Spleen (tissue), 11 donors: Measurements from ENCODE around the gene JOSD2. TPM values are rescaled to one million over a fixed set of nuclear protein-coding genes. Genes with fewer than 3 reads are reported as not detected.

ENCODE experiments used
- DNase-seq: peaks from one replicate; pipeline ENCODE4 v3.0.0-alpha.2; 2020
- H3K27ac ChIP-seq, 8 donors: fragments of 200-600 bp; sonication (generic) in 7 of 8; 1 replicate in 4 of 8; 2 replicates in 4 of 8; pipeline versions ENCODE4 v1.5.0 to v1.8.0; 2016 to 2021; ENCODE audit warnings: inconsistent platforms in 4 of 8, mild to moderate bottlenecking in 4 of 8, moderate library complexity in 1 of 8
- H3K27me3 ChIP-seq, 7 donors: fragments of 200-600 bp; sonication (generic) in 6 of 7; replicated peaks in 1 of 7; 1 replicate in 4 of 7; 2 replicates in 3 of 7; pipeline versions ENCODE4 v1.5.0 to v1.8.0; 2016 to 2021; ENCODE audit warnings: inconsistent platforms in 3 of 7, mild to moderate bottlenecking in 1 of 7
- H3K36me3 ChIP-seq, 6 donors: fragments of 200-600 bp; sonication (generic) in 5 of 6; 1 replicate in 4 of 6; 2 replicates in 2 of 6; pipeline versions ENCODE4 v1.5.0 to v1.8.0; 2016 to 2021; ENCODE audit warnings: inconsistent platforms in 2 of 6
- H3K4me1 ChIP-seq, 6 donors: fragments of 200-600 bp; sonication (generic) in 5 of 6; 1 replicate in 3 of 6; 2 replicates in 3 of 6; pipeline versions ENCODE4 v1.5.0 to v1.8.0; 2016 to 2021; ENCODE audit warnings: inconsistent platforms in 3 of 6
- H3K4me3 ChIP-seq, 8 donors: fragments of 200-600 bp; sonication (generic) in 7 of 8; 1 replicate in 4 of 8; 2 replicates in 4 of 8; pipeline versions ENCODE4 v1.5.0 to v1.8.0; 2016 to 2021; ENCODE audit warnings: inconsistent platforms in 4 of 8, mild to moderate bottlenecking in 4 of 8, moderate library complexity in 2 of 8
- H3K9me3 ChIP-seq, 8 donors: fragments of 200-600 bp; sonication (generic) in 7 of 8; 1 replicate in 4 of 8; 2 replicates in 4 of 8; pipeline versions ENCODE4 v1.5.0 to v1.8.0; 2016 to 2021; ENCODE audit warnings: inconsistent platforms in 4 of 8
- POLR2A ChIP-seq, 3 donors: fragments of 450-650 bp; IDR thresholded peaks; one replicate each; pipeline ENCODE4 v1.5.1; 2017; ENCODE audit warnings: antibody characterized with exemption in 3 of 3, mild to moderate bottlenecking in 1 of 3
- POLR2AphosphoS5 ChIP-seq, 3 donors: sonication (generic); formaldehyde crosslinking; IDR thresholded peaks; one replicate each; pipeline ENCODE4 v1.5.1; 2017; ENCODE audit warnings: antibody characterized with exemption in 3 of 3
- WGBS, 5 donors: extraction: QIAGEN DNeasy Blood & Tissue Kit in 3 of 5; methylation state at CpG; one replicate each; pipeline versions ENCODE4 v1.1.5 to v1.1.7; 2013 to 2018; 5-methylcytosine and 5-hydroxymethylcytosine counted together
- intact Hi-C: fragments of 100-400 bp; cut with DNase I; formaldehyde crosslinking; loops from one replicate; pipeline ENCODE4 v1.15.0; 2023; ENCODE audit warnings: low total_unique reads
- polyA plus RNA-seq, 3 donors: library from polyadenylated mRNA; stranded (reverse); fragments of 200-250 nt; gene quantifications; one replicate each; pipeline ENCODE4 v1.2.1, GENCODE V29; 2013
- total RNA-seq, 7 donors: library from RNA; depleted of rRNA in 3 of 7; stranded (reverse); fragments of >200 nt in 3 of 7; fragmentation: NEBNext Ultra II Directional in 4 of 7; extraction: Animal tissue kit (Norgen Biotek cat#: 25700) in 4 of 7; gene quantifications; one replicate each; pipeline versions ENCODE4 v1.1.0 to v1.2.1, GENCODE V29; 2016 to 2021
- TF ChIP-seq, protein P1 (sequence below), 11 experiments: fragments of 200-600 bp in 7 of 11; fragments of 450-650 bp in 4 of 11; sonication (generic) in 4 of 11; IDR thresholded peaks in 8 of 11; conservative IDR thresholded peaks in 3 of 11; 1 replicate in 7 of 11; 2 replicates in 4 of 11; pipeline versions ENCODE4 v1.4.0 to v1.8.0; 2016 to 2021; ENCODE audit warnings: antibody characterized with exemption in 11 of 11, inconsistent platforms in 4 of 11, mild to moderate bottlenecking in 1 of 11
- donor health status: healthy with polysubstance abuse.
- donor health status: DM: no; HTN: no; CAD: no; lungs with moderate emphysema.
- donor health status: DM: no; HTN: no; CAD: no.
- donor health status: Bipolar disorder and iron deficiency.
- donor health status: healthy.
- donor health status: DM: no; HTN: no; CAD: no.
- donor health status: DM: yes; HTN: yes; CAD: no.

The JOSD2 gene
- total and polyA plus RNA-seq, 10 donors: 21.4 to 54.3 (median 30.7) TPM

DNA sequence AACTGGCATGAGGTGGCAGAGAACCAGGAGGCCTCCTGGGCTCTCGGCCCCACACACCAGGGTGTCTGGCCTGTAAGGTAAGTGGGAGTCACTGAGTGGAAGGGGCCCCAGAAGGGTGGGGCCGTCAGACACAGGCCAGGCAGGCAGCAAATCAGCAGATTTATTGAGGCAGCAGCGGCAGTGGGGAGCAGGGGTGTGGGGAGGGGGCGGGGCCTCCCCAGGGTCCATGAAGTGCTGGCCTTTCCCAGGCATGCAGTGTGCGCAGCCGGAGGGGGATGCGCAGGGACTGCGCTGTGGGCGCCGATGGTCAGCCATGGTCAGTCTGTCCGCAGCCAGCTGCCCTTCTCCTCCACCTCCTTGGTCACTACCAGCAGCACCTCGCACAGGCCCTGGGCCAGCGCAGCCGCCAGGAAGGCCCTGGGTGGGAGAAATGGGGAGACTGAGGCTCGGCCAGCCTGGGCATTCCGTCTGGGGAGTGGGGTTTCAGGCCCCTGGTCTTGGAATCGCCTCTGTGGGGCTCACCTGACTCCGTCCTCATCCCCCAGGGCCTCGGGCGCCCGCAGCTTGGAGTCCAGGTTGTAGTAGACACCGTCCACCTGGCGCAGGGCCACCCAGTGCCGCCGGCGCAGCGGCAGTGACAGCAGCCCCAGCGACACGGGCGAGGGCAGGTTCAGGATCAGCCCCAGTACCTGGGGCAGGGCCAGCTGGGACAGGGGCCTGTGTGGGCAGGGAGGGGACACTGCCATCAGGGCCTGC lies 5.0 kb downstream of the JOSD2 start:
- no peaks in the 10 kb centered on the region for H3K9me3 ChIP-seq
- peaks cover 0 to 12% (median 10%) of the 10 kb centered on the region in 6 donors for H3K4me1 ChIP-seq
- peak in 2 of 3 donors; percentile 20 to 31 for TF ChIP-seq POLR2AphosphoS5 (IDR thresholded peaks at IDR 0.05)
- TF ChIP-seq, protein P1, sequence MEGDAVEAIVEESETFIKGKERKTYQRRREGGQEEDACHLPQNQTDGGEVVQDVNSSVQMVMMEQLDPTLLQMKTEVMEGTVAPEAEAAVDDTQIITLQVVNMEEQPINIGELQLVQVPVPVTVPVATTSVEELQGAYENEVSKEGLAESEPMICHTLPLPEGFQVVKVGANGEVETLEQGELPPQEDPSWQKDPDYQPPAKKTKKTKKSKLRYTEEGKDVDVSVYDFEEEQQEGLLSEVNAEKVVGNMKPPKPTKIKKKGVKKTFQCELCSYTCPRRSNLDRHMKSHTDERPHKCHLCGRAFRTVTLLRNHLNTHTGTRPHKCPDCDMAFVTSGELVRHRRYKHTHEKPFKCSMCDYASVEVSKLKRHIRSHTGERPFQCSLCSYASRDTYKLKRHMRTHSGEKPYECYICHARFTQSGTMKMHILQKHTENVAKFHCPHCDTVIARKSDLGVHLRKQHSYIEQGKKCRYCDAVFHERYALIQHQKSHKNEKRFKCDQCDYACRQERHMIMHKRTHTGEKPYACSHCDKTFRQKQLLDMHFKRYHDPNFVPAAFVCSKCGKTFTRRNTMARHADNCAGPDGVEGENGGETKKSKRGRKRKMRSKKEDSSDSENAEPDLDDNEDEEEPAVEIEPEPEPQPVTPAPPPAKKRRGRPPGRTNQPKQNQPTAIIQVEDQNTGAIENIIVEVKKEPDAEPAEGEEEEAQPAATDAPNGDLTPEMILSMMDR (IDR thresholded peaks at IDR 0.05 in 8 of 11, conservative IDR thresholded peaks at IDR 0.05 in 3 of 11): no peak
- TF ChIP-seq POLR2A (IDR thresholded peaks at IDR 0.05): no peak
- peaks cover 0 to 12% (median 4%) of the 10 kb centered on the region in 6 donors for H3K36me3 ChIP-seq
- no peak overlapping the region for H3K27ac ChIP-seq
- intact Hi-C loops: no loop called here
- H3K27me3 ChIP-seq: no peaks in the 10 kb centered on the region
- peak; percentile 67 for DNase-seq
- no peak overlapping the region for H3K4me3 ChIP-seq
- 90 to 96% (median 93%) methylated on average over 13 to 30 of the region's 30 CpGs for whole genome bisulfite sequencing, 5 donors

DNA sequence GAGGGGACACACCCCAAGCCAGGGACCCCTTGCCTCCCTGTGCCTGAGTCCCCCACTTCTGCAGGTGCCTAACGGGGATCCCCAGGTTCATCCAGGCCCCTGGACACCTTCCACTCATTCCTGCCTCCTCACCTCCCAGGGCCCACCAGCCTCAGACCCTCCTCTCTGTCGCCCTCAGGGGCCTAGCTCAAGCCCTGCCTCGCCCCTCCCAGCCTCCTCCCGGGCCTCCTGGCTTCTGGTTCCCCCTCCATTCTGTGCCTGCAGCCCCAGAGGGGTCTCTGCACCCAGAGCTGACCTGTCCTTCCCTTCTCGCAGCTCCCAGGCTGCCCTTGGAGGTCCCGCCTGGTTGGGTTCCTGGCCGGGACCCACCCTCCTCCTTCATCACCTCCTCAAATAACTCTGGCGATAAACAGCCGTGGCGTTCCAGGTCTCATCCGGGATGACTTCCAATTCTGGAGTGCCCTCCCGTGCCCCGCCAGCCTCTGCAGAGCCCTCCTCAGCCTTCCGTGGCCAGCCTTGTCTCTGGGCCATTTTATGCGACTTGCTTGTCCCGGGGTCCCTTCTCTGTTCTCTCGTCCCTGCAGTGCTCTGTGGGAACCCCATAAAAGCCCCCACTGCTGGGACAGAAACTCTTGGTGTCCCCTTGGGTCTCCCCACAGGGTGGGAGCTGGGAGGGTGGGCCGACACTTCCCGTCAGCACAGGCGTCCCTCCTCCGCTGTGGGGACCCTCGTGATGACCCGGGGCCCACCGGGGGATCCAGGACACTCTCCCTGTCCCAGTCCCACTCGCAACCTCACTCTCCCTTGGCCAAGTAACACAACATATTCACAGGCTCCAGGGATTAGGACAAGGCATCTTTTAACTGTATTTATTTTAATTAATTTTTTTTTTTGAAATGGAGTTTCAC lies 9.2 kb downstream of the JOSD2 start:
- Histone ChIP-seq H3K36me3 (peaks cover 0 to 12% (median 4%) of the 10 kb centered on the region in 6 donors), H3K9me3 (no peaks in the 10 kb centered on the region), H3K4me3 (no peak overlapping the region), H3K27me3 (no peaks in the 10 kb centered on the region), H3K4me1 (no peaks in the 10 kb centered on the region), H3K27ac (no peak overlapping the region)
- peak; percentile 59 for DNase-seq
- TF ChIP-seq POLR2AphosphoS5 (IDR thresholded peaks at IDR 0.05) (no peak), POLR2A (IDR thresholded peaks at IDR 0.05) (no peak)
- TF ChIP-seq, protein P1 (IDR thresholded peaks at IDR 0.05 in 8 of 11, conservative IDR thresholded peaks at IDR 0.05 in 3 of 11): no peak
- 75 to 87% (median 82%) methylated on average over 25 of the region's 25 CpGs for WGBS, 5 donors
- intact Hi-C loops: no loop called here

DNA sequence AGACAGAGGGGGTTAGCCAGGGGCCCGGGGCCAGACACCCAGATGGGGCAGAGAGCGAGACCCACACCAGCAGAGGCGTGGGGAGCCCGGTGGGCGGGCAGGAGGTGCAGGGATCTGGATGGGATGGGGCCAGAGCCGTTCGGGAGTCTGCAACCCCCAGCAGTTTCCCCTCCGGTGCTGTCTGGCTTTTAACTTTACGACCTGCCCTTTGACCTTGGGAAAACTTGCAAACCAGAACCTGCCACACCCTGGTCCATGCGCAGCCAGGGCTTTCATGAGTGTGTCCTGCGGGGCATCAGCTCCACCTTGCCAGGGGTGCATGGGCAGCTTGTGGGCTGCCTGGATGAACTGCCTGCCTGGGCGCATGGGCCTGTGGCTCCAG lies 9.8 kb downstream of the JOSD2 start:
- H3K36me3 ChIP-seq: peaks cover 0 to 9% (median 3%) of the 10 kb centered on the region in 6 donors
- H3K27me3 ChIP-seq: no peaks in the 10 kb centered on the region
- H3K9me3 ChIP-seq: no peaks in the 10 kb centered on the region
- no peak overlapping the region for H3K4me3 ChIP-seq
- intact Hi-C loops: no loop called here
- no peak overlapping the region for H3K27ac ChIP-seq
- WGBS, 5 donors: 77 to 84% (median 82%) methylated on average over 6 to 12 of the region's 12 CpGs
- H3K4me1 ChIP-seq: no peaks in the 10 kb centered on the region
- DNase-seq: peak; percentile 68
- TF ChIP-seq, protein P1 (IDR thresholded peaks at IDR 0.05 in 8 of 11, conservative IDR thresholded peaks at IDR 0.05 in 3 of 11): no peak
- TF ChIP-seq POLR2A (IDR thresholded peaks at IDR 0.05): no peak
- TF ChIP-seq POLR2AphosphoS5 (IDR thresholded peaks at IDR 0.05): no peak

DNA sequence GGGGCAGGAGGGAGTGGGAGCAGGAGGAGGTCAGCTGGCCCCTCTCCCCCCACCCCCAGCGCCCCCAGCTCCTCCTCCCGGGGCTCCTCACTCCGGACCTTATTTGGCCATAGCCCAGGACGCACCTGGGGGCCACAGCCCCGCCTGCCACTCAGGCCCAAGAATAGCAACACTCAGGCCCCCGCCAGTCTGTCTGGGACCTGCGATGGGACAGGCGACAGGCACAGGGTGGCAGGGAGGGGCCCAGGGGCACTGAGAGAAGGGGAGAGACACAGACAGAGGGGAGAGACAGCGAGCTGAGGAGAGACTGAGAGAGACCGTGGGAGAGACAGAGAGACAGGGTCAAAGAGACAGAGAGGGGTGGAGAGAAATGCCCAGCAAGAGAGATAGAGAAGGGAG lies 10.2 kb downstream of the JOSD2 start:
- intact Hi-C loops: no loop called here
- Histone ChIP-seq H3K4me1 (no peaks in the 10 kb centered on the region), H3K36me3 (peaks cover 0 to 5% (median under 1%) of the 10 kb centered on the region in 6 donors), H3K27me3 (no peaks in the 10 kb centered on the region), H3K4me3 (no peak overlapping the region), H3K27ac (no peak overlapping the region), H3K9me3 (no peaks in the 10 kb centered on the region)
- DNase-seq: peak; percentile 61
- 64 to 77% (median 74%) methylated on average over 9 to 10 of the region's 10 CpGs for WGBS, 5 donors
- no peak for TF ChIP-seq POLR2AphosphoS5 (IDR thresholded peaks at IDR 0.05)
- TF ChIP-seq POLR2A (IDR thresholded peaks at IDR 0.05): no peak
- TF ChIP-seq, protein P1 (IDR thresholded peaks at IDR 0.05 in 8 of 11, conservative IDR thresholded peaks at IDR 0.05 in 3 of 11): no peak
